Breast epithelium (tissue), 3 donors: ENCODE measurements around the gene TCN2.

Source experiments
- POLR2A ChIP-seq: fragments of 450-650 bp; IDR thresholded peaks from one replicate; pipeline ENCODE4 v1.6.1; 2016; ENCODE audit warnings: antibody characterized with exemption, mild to moderate bottlenecking, moderate library complexity
- POLR2AphosphoS5 ChIP-seq, 3 donors: sonication (generic); formaldehyde crosslinking; IDR thresholded peaks; one replicate each; pipeline ENCODE4 v1.6.1; 2017; ENCODE audit warnings: antibody characterized with exemption in 3 of 3
- TF ChIP-seq, protein P1 (sequence below), 3 donors: fragments of 450-650 bp; IDR thresholded peaks; one replicate each; pipeline ENCODE4 v1.5.1; 2016 to 2017; ENCODE audit warnings: antibody characterized with exemption in 3 of 3, mild to moderate bottlenecking in 3 of 3, moderate library complexity in 3 of 3

DNA sequence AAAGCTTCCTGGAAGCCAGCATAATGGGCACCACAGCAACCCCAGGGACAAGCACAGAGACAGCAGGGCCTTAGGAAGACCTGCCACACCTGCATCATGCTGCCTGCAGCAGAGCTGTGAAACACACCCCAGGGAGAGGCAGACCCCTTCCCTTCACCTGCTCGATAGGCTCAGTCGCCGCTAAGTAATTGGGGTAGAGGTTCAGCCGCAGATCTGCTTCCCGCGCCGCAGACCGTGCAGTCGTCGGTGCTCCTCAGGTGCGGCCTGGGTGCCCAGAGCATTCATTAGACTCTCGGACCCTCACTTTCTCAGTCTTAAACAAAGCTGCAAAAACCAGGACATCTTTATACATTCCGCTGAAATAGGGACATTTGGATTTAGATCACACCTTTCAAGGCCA, 57.8 kb downstream of the TCN2 start:
- TF ChIP-seq POLR2AphosphoS5 (IDR thresholded peaks at IDR 0.05) (no peak), POLR2A (no peak)
- TF ChIP-seq, protein P1, sequence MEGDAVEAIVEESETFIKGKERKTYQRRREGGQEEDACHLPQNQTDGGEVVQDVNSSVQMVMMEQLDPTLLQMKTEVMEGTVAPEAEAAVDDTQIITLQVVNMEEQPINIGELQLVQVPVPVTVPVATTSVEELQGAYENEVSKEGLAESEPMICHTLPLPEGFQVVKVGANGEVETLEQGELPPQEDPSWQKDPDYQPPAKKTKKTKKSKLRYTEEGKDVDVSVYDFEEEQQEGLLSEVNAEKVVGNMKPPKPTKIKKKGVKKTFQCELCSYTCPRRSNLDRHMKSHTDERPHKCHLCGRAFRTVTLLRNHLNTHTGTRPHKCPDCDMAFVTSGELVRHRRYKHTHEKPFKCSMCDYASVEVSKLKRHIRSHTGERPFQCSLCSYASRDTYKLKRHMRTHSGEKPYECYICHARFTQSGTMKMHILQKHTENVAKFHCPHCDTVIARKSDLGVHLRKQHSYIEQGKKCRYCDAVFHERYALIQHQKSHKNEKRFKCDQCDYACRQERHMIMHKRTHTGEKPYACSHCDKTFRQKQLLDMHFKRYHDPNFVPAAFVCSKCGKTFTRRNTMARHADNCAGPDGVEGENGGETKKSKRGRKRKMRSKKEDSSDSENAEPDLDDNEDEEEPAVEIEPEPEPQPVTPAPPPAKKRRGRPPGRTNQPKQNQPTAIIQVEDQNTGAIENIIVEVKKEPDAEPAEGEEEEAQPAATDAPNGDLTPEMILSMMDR (IDR thresholded peaks at IDR 0.05): no peak
